Neural cell (in vitro differentiated cells): Measurements from ENCODE around the gene EDNRB. TPM values are rescaled to one million over a fixed set of nuclear protein-coding genes. Genes with fewer than 3 reads are reported as not detected.
A peak's percentile ranks its signal among the peaks of the same experiment; 100 is the strongest.
"Not testable (repeated sequence)": the region's sequence is repeated elsewhere in the genome, so short reads cannot be mapped to it uniquely, and the experiment has no call there.

Source experiments
- H2AFZ ChIP-seq: fragments of 200-600, 300-800 bp; sonication (generic), shearing (Covaris generic); 2 replicates; pipeline ENCODE4 v1.6.0; 2014; ENCODE audit warnings: low read depth, mild to moderate bottlenecking, antibody characterized with exemption, low read length, moderate library complexity
- H3F3A ChIP-seq: fragments of 200-600 bp; shearing (Covaris generic); 2 replicates; pipeline ENCODE4 v1.6.1; 2016; ENCODE audit warnings: mild to moderate bottlenecking, moderate library complexity, mixed read lengths, antibody characterized with exemption, low read length; ENCODE audit not compliant: insufficient read depth, poor library complexity, severe bottlenecking
- H3K27ac ChIP-seq: fragments of 200-600, 300-800 bp; sonication (generic), shearing (Covaris generic); 2 replicates; pipeline ENCODE4 v1.5.1; 2014; ENCODE audit warnings: mild to moderate bottlenecking, low read length, moderate library complexity
- H3K27me3 ChIP-seq: fragments of 300-800, 200-600 bp; sonication (generic), shearing (Covaris generic); 2 replicates; pipeline ENCODE4 v1.6.0; 2014; ENCODE audit warnings: mild to moderate bottlenecking, low read depth, low read length, moderate library complexity; ENCODE audit not compliant: insufficient read depth
- H3K36me3 ChIP-seq: fragments of 300-800, 200-600 bp; sonication (generic), shearing (Covaris generic); 2 replicates; pipeline ENCODE4 v1.5.1; 2014; ENCODE audit warnings: mild to moderate bottlenecking, antibody characterized with exemption, low read length, moderate library complexity; ENCODE audit not compliant: insufficient read depth
- H3K4me2 ChIP-seq: fragments of 300-800, 200-600 bp; sonication (generic), shearing (Covaris generic); 2 replicates; pipeline ENCODE4 v1.6.0; 2014; ENCODE audit warnings: mild to moderate bottlenecking, low read length
- H3K4me3 ChIP-seq: fragments of 300-800, 200-600 bp; sonication (generic), shearing (Covaris generic); 2 replicates; pipeline ENCODE4 v1.5.1; 2014; ENCODE audit warnings: mild to moderate bottlenecking, low read length, moderate library complexity
- H3K79me2 ChIP-seq: fragments of 200-600 bp; shearing (Covaris generic); replicated peaks from 2 replicates; pipeline ENCODE4 v1.6.0; 2014; ENCODE audit warnings: mild to moderate bottlenecking, low read length, moderate library complexity; ENCODE audit not compliant: insufficient read depth
- H3K9ac ChIP-seq: fragments of 300-800, 200-600 bp; sonication (generic), shearing (Covaris generic); 2 replicates; pipeline ENCODE4 v1.6.1; 2016; ENCODE audit warnings: mild to moderate bottlenecking, low read length, mixed read lengths
- H3K9me2 ChIP-seq: fragments of 200-600 bp; shearing (Covaris generic); 2 replicates; pipeline ENCODE4 v1.6.1; 2016; ENCODE audit warnings: mild to moderate bottlenecking, low read length, mixed read lengths; ENCODE audit not compliant: insufficient read depth
- H3K9me3 ChIP-seq: fragments of 200-600, 300-800 bp; sonication (generic), shearing (Covaris generic); 2 replicates; pipeline ENCODE4 v1.6.1; 2016; ENCODE audit warnings: mild to moderate bottlenecking, mixed run types, low read length, moderate library complexity, mixed read lengths
- H4K20me1 ChIP-seq: fragments of 200-600 bp; shearing (Covaris generic); 2 replicates; pipeline ENCODE4 v1.6.1; 2016; ENCODE audit warnings: mild to moderate bottlenecking, mixed run types; ENCODE audit not compliant: insufficient read depth
- EP300 ChIP-seq: fragments of 450-650 bp; conservative IDR thresholded peaks from 2 replicates; pipeline ENCODE4 v1.6.1; 2014; ENCODE audit warnings: antibody characterized with exemption, mild to moderate bottlenecking, moderate library complexity; ENCODE audit not compliant: poor library complexity, severe bottlenecking
- EZH2 ChIP-seq: fragments of 200-600, 300-800 bp; shearing (Covaris generic), sonication (generic); IDR thresholded peaks from 2 replicates; pipeline ENCODE4 v1.6.1; 2014; ENCODE audit warnings: antibody characterized with exemption, low read length, borderline replicate concordance, mild to moderate bottlenecking; ENCODE audit not compliant: insufficient read depth, poor library complexity, severe bottlenecking
- MXI1 ChIP-seq: fragments of 450-650 bp; conservative IDR thresholded peaks from 2 replicates; pipeline ENCODE4 v1.6.1; 2014; ENCODE audit warnings: antibody characterized with exemption, mild to moderate bottlenecking; ENCODE audit not compliant: poor library complexity, severe bottlenecking
- POLR2AphosphoS5 ChIP-seq: IDR thresholded peaks from 2 replicates; pipeline ENCODE4 v1.6.1; 2012
- RAD21 ChIP-seq: fragments of 450-650 bp; conservative IDR thresholded peaks from 2 replicates; pipeline ENCODE4 v1.6.1; 2014; ENCODE audit warnings: antibody characterized with exemption, mild to moderate bottlenecking, moderate library complexity
- SMC3 ChIP-seq: fragments of 450-650 bp; conservative IDR thresholded peaks from 2 replicates; pipeline ENCODE4 v1.6.1; 2014; ENCODE audit warnings: antibody characterized with exemption, mild to moderate bottlenecking, moderate library complexity; ENCODE audit not compliant: poor library complexity
- TAF1 ChIP-seq: IDR thresholded peaks from 2 replicates; pipeline ENCODE4 v1.6.1; 2012; ENCODE audit warnings: low read depth
- polyA plus RNA-seq: library from polyadenylated mRNA; depleted of rRNA; stranded (reverse); fragments of >200 nt; gene quantifications from 2 replicates; pipeline ENCODE4 v1.2.3, GENCODE V29; 2014
- TF ChIP-seq, protein P1 (sequence below): fragments of 450-650 bp; IDR thresholded peaks from 2 replicates; pipeline ENCODE4 v1.5.1; 2014; ENCODE audit warnings: antibody characterized with exemption, mild to moderate bottlenecking, moderate library complexity; ENCODE audit not compliant: poor library complexity, severe bottlenecking
- TF ChIP-seq, protein P2 (sequence below): IDR thresholded peaks from 2 replicates; pipeline ENCODE4 v1.6.1; 2012; ENCODE audit warnings: borderline replicate concordance

EDNRB gene
- polyA plus RNA-seq, 1 donor from 2014 or later: 0.20 TPM

DNA sequence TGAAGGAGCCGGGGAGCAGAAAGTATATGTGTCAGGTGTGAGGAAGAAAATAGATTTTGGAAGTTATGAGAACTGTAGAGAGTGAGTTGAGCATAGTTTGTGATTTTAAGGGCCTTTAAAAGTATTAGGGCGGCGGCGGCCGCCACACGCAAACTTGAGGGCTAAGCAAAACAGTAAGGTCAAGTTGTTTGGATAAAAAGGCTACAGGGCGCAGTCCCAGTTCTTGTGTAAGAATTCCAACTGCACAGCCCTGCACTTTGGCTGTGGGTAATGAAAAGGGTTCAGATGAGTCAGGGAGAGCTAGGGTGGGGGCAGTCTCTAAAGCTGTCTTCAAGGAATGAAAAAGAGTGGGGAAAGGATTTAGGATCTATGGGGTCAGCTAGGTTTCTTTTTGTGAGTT is 16.4 kb upstream of the EDNRB start:
- H2AFZ ChIP-seq, H3F3A ChIP-seq, H3K79me2 ChIP-seq, H4K20me1 ChIP-seq, H3K9me3 ChIP-seq, H3K27me3 ChIP-seq, H3K9ac ChIP-seq, H3K4me2 ChIP-seq, H3K36me3 ChIP-seq, H3K9me2 ChIP-seq, H3K4me3 ChIP-seq, H3K27ac ChIP-seq: not testable (repeated sequence)

DNA sequence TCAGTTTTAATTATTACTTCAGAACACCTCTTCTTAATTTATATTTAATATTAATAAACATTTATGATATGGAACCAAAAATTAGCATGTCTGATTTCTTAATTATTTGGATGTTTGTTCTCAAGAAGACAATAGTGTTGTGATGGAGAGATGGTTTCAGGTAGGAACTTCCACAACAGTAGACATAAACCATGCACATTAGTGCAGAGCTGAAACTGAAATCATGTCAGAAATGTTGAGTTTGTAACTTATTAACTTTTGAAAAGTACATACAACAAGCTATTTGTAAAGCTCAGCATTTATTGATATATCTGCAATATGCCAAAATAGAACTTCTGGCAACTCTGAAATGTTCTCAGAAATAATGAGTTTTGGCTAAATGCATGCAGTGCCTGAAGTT is 11.8 kb upstream of the EDNRB start:
- H2AFZ ChIP-seq: no peak overlapping the region
- H3K79me2 ChIP-seq: no peaks in the 10 kb centered on the region
- no peaks in the 10 kb centered on the region for H3K27me3 ChIP-seq
- no peak overlapping the region for H3K9ac ChIP-seq
- H3K4me2 ChIP-seq: no peak overlapping the region
- no peaks in the 10 kb centered on the region for H3K36me3 ChIP-seq
- no peak overlapping the region for H3K27ac ChIP-seq
- H3K4me3 ChIP-seq: no peak overlapping the region
- no peak for TF ChIP-seq EP300
- no peak for TF ChIP-seq POLR2AphosphoS5
- no peak for TF ChIP-seq SMC3
- no peak for TF ChIP-seq MXI1
- no peak for TF ChIP-seq RAD21
- no peak for TF ChIP-seq TAF1
- TF ChIP-seq, protein P1, sequence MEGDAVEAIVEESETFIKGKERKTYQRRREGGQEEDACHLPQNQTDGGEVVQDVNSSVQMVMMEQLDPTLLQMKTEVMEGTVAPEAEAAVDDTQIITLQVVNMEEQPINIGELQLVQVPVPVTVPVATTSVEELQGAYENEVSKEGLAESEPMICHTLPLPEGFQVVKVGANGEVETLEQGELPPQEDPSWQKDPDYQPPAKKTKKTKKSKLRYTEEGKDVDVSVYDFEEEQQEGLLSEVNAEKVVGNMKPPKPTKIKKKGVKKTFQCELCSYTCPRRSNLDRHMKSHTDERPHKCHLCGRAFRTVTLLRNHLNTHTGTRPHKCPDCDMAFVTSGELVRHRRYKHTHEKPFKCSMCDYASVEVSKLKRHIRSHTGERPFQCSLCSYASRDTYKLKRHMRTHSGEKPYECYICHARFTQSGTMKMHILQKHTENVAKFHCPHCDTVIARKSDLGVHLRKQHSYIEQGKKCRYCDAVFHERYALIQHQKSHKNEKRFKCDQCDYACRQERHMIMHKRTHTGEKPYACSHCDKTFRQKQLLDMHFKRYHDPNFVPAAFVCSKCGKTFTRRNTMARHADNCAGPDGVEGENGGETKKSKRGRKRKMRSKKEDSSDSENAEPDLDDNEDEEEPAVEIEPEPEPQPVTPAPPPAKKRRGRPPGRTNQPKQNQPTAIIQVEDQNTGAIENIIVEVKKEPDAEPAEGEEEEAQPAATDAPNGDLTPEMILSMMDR: no peak
- TF ChIP-seq, protein P2, sequence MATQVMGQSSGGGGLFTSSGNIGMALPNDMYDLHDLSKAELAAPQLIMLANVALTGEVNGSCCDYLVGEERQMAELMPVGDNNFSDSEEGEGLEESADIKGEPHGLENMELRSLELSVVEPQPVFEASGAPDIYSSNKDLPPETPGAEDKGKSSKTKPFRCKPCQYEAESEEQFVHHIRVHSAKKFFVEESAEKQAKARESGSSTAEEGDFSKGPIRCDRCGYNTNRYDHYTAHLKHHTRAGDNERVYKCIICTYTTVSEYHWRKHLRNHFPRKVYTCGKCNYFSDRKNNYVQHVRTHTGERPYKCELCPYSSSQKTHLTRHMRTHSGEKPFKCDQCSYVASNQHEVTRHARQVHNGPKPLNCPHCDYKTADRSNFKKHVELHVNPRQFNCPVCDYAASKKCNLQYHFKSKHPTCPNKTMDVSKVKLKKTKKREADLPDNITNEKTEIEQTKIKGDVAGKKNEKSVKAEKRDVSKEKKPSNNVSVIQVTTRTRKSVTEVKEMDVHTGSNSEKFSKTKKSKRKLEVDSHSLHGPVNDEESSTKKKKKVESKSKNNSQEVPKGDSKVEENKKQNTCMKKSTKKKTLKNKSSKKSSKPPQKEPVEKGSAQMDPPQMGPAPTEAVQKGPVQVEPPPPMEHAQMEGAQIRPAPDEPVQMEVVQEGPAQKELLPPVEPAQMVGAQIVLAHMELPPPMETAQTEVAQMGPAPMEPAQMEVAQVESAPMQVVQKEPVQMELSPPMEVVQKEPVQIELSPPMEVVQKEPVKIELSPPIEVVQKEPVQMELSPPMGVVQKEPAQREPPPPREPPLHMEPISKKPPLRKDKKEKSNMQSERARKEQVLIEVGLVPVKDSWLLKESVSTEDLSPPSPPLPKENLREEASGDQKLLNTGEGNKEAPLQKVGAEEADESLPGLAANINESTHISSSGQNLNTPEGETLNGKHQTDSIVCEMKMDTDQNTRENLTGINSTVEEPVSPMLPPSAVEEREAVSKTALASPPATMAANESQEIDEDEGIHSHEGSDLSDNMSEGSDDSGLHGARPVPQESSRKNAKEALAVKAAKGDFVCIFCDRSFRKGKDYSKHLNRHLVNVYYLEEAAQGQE: no peak
- TF ChIP-seq EZH2: no peak
- no peaks in the 10 kb centered on the region for H4K20me1 ChIP-seq
- H3K9me3 ChIP-seq: no peaks in the 10 kb centered on the region
- no peaks in the 10 kb centered on the region for H3F3A ChIP-seq
- no peaks in the 10 kb centered on the region for H3K9me2 ChIP-seq

DNA sequence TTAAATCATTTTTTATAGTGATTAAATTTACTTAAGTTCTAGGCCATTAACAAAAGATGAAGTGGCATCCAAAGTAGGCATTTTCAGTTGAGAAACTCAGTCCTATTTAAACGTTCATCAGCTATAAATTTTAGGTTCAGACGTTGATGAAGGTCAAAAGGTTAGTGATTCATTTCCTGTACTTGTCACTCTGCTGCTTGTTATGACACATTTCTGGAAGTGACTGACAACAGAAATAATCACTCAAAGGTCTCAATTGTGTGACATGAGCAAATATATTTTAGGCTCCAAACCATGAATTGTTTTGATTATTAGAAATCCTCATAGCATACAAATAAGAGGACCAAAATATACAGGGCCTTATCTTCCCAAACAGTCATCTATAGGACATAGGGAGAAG is 10.3 kb upstream of the EDNRB start:
- Histone ChIP-seq H3K27me3 (no peaks in the 10 kb centered on the region), H3K9me2 (no peaks in the 10 kb centered on the region), H3K36me3 (no peaks in the 10 kb centered on the region), H3K27ac (no peak overlapping the region), H2AFZ (no peak overlapping the region), H3K9ac (no peak overlapping the region), H3K4me2 (no peak overlapping the region), H3K79me2 (no peaks in the 10 kb centered on the region), H4K20me1 (no peaks in the 10 kb centered on the region), H3F3A (no peaks in the 10 kb centered on the region), H3K4me3 (no peak overlapping the region), H3K9me3 (no peaks in the 10 kb centered on the region)
- TF ChIP-seq, protein P1: no peak
- TF ChIP-seq MXI1 (no peak), EP300 (peak; percentile 60), TAF1 (no peak), SMC3 (no peak), RAD21 (no peak), EZH2 (no peak), POLR2AphosphoS5 (peak; percentile 43)
- TF ChIP-seq, protein P2: no peak
